Upper lobe of left lung (tissue), 4 donors: ENCODE results near the gene RNF130.

Experiments
- POLR2A ChIP-seq, 4 donors: fragments of 450-650 bp; IDR thresholded peaks; one replicate each; pipeline ENCODE4 v1.5.1; 2016 to 2017; ENCODE audit warnings: antibody characterized with exemption in 4 of 4, mild to moderate bottlenecking in 2 of 4
- POLR2AphosphoS5 ChIP-seq, 2 donors: sonication (generic); formaldehyde crosslinking; IDR thresholded peaks; one replicate each; pipeline ENCODE4 v1.5.1; 2017; ENCODE audit warnings: antibody characterized with exemption in 2 of 2
- TF ChIP-seq, protein P1 (sequence below), 6 experiments: fragments of 450-650 bp in 4 of 6; fragments of 200-600 bp in 2 of 6; sonication (generic) in 2 of 6; IDR thresholded peaks; one replicate each; pipeline ENCODE4 v1.5.1; 2016 to 2019; ENCODE audit warnings: antibody characterized with exemption in 6 of 6

DNA sequence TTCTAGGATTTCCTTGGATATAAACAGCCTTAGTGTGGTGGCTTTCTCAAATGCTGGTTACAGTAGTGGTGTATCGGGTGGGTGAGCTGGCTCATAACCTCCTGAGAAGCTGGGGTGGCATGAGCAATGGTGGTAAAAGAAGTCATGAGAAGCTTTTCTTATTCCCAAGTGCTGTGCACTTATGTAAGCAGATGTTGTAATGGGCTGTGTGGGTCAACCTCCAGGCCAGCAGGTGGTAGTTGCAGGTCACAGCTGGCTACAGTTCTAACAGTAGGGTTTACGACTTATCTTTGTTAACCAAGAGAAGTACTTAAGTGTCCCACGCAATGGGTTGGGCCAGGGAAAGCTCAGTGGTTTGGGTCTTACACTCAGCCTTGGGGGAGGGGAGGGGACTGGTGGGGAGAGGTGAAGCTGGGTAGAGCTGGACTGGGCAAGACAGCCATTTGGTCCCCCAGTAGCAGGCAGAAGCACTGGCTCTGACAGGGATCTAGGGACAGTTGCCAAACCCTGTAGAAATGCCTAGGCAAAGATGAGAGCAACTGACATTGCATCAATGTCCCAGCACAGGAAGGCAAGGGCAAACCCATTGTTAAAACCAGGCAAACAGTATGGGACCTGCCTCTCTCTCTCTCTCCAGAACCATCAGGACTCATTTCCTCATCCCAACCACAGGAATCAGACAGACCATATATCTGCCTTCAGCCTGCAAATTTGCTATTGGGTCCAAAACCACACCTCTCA lies 76.8 kb downstream of the RNF130 start:
- TF ChIP-seq, protein P1, sequence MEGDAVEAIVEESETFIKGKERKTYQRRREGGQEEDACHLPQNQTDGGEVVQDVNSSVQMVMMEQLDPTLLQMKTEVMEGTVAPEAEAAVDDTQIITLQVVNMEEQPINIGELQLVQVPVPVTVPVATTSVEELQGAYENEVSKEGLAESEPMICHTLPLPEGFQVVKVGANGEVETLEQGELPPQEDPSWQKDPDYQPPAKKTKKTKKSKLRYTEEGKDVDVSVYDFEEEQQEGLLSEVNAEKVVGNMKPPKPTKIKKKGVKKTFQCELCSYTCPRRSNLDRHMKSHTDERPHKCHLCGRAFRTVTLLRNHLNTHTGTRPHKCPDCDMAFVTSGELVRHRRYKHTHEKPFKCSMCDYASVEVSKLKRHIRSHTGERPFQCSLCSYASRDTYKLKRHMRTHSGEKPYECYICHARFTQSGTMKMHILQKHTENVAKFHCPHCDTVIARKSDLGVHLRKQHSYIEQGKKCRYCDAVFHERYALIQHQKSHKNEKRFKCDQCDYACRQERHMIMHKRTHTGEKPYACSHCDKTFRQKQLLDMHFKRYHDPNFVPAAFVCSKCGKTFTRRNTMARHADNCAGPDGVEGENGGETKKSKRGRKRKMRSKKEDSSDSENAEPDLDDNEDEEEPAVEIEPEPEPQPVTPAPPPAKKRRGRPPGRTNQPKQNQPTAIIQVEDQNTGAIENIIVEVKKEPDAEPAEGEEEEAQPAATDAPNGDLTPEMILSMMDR (IDR thresholded peaks at IDR 0.05), result no peak
- TF ChIP-seq POLR2AphosphoS5 (IDR thresholded peaks at IDR 0.05) (no peak), POLR2A (IDR thresholded peaks at IDR 0.05) (no peak)
